Heart left ventricle (tissue), 16 donors: ENCODE measurements around the gene VAC14. TPM values are rescaled to one million over a fixed set of nuclear protein-coding genes. Genes with fewer than 3 reads are reported as not detected.
A peak's percentile ranks its signal among the peaks of the same experiment; 100 is the strongest.

Experiments
- ATAC-seq, 4 donors: fragments of 200-7000 bp; cut with Tn5 transposase; one replicate each; pipeline ENCODE4 v1.9.1; 2020 to 2022; ENCODE audit warnings: moderate library complexity in 4 of 4, mild to moderate bottlenecking in 3 of 4, moderate number of reproducible peaks in 1 of 4
- DNase-seq, 5 donors: peaks; one replicate each; pipeline ENCODE4 v3.0.0-alpha.2; 2020
- H3K27ac ChIP-seq, 12 donors: fragments of 200-600 bp; sonication (generic) in 4 of 12; one replicate each; pipeline versions ENCODE4 v1.5.0 to v1.8.0; 2016 to 2022; ENCODE audit warnings: mild to moderate bottlenecking in 2 of 12
- H3K27me3 ChIP-seq, 9 donors: fragments of 200-600 bp; sonication (generic) in 2 of 9; one replicate each; pipeline versions ENCODE4 v1.5.1 to v1.8.0; 2016 to 2022; ENCODE audit warnings: mild to moderate bottlenecking in 3 of 9
- H3K36me3 ChIP-seq, 9 donors: fragments of 200-600 bp; sonication (generic) in 2 of 9; one replicate each; pipeline versions ENCODE4 v1.5.0 to v1.8.0; 2018 to 2022; ENCODE audit warnings: mild to moderate bottlenecking in 2 of 9
- H3K4me1 ChIP-seq, 12 donors: fragments of 200-600 bp; sonication (generic) in 4 of 12; one replicate each; pipeline versions ENCODE4 v1.5.0 to v1.8.0; 2016 to 2022; ENCODE audit warnings: mild to moderate bottlenecking in 3 of 12
- H3K4me3 ChIP-seq, 12 donors: fragments of 200-600 bp; sonication (generic) in 4 of 12; one replicate each; pipeline versions ENCODE4 v1.5.0 to v1.8.0; 2017 to 2022; ENCODE audit warnings: mild to moderate bottlenecking in 9 of 12, moderate library complexity in 4 of 12
- H3K9me3 ChIP-seq, 12 donors: fragments of 200-600 bp; sonication (generic) in 4 of 12; one replicate each; pipeline versions ENCODE4 v1.5.0 to v1.8.0; 2016 to 2022; ENCODE audit warnings: mild to moderate bottlenecking in 1 of 12
- POLR2A ChIP-seq, 2 donors: fragments of 450-650 bp; IDR thresholded peaks; one replicate each; pipeline ENCODE4 v1.6.1; 2017; ENCODE audit warnings: antibody characterized with exemption in 2 of 2, mild to moderate bottlenecking in 2 of 2, moderate library complexity in 2 of 2
- WGBS, 4 donors: extraction: QIAGEN DNeasy Blood & Tissue Kit in 2 of 4; methylation state at CpG; one replicate each; pipeline versions ENCODE4 v1.1.5 to v1.1.7; 2013 to 2018; 5-methylcytosine and 5-hydroxymethylcytosine counted together
- intact Hi-C, 10 donors: fragments of 100-400 bp; cut with DNase I; formaldehyde crosslinking; loops; one replicate each; pipeline versions ENCODE4 v1.11.1 to v1.14.2; 2022
- polyA plus RNA-seq, 2 donors: library from polyadenylated mRNA; stranded (reverse); fragments of 200-250 nt; gene quantifications; one replicate each; pipeline ENCODE4 v1.2.3, GENCODE V29; 2013
- total RNA-seq, 9 donors: library from RNA; depleted of rRNA in 2 of 9; stranded (reverse); fragments of >200 nt in 2 of 9; fragmentation: NEBNext Ultra II Directional in 3 of 9; extraction: Animal tissue kit (Norgen Biotek cat#: 25700) in 3 of 9; gene quantifications; one replicate each; pipeline versions ENCODE4 v1.1.0 to v1.2.4, GENCODE V29; 2016 to 2023
- TF ChIP-seq, protein P1 (sequence below), 12 donors: fragments of 200-600 bp; sonication (generic) in 4 of 12; IDR thresholded peaks; one replicate each; pipeline versions ENCODE4 v1.5.0 to v1.8.0; 2018 to 2022; ENCODE audit warnings: antibody characterized with exemption in 12 of 12, mild to moderate bottlenecking in 5 of 12
- donor health status: ischemic (EF 13 %, LVEDD 7.1; RV severe dilation, severe dysfunction).
- donor health status: healthy with polysubstance abuse.
- donor health status: DM: no; HTN: yes; CAD: no.
- donor health status: DM: no; HTN: no; CAD: no.
- donor health status: ischemic (EF 25% LVEDD 6.9; RV normal size, moderate dysfunction).
- donor health status: ischemic (EF 25% LVEDD 5.7; RV mildly dilated, moderate dysfunction).
- donor health status: healthy.
- donor health status: DM: yes; HTN: yes; CAD: no.
- donor health status: ischemic (EF 35%, LVEDD 5.7; RV mildly dilated, moderate dysfunction).
- donor health status: nonischemic (EF 11% LVEDD 7.7; RV severe dilation, severe dysfunction).
- donor health status: DM: yes; HTN: yes; CAD: no.
- donor health status: PGD.
- donor health status: ischemic (EF 29% LVEDD 5.4; RV normal size, mild dysfunction).
- donor health status: nonischemic (EF 23%, LVEDD 6.1; RV moderate dilation, normal function).

Gene VAC14
- total and polyA plus RNA-seq, 11 donors, result 13.9 to 48.0 (median 26.1) TPM

DNA sequence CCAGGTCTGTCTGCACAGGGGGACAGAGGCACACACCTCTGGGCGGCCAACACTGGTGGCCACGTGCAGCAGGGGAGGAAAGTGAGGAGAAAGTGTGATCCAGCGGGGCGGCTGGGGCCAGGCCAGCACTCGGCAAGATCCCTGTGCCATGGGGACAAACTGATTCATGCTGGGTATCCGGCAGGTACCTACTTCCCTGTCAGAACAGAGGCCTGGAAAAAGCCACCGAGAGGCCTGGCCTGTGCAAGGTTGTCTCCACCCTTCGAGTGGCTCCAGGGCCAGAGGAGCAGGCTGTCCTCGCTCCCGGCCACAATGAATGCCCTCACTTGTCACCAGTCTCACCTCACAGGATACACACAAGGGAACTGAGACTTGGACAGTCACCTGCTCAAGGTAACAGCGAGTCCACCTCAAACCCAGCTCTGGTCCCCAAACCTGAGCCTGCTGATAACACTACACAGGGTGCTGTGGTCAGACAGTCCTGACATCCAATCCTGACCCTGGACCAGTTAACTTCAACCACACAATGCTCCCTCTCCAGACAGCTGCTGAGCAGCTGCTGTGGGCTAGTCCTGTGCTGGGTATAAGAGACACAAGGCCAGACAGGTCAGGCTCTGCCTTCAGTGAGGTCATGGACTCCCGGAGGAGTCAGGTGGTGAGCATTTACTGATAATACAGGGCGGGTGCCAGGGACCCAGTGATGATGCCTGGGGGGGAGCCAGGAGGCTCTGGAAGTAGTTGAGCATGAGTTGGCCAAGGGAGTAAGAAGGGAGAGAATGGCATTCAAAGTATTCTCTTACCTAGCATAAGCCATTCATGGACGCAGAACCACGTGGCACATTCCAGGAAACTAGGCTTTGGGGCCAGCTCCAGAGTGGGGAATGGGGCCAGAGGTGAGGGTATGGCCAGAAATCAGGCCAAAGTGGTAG, 53.0 kb downstream of the VAC14 start:
- Histone ChIP-seq H3K36me3 (peaks cover 0 to 22% (median 0%) of the 10 kb centered on the region in 9 donors), H3K4me1 (peaks cover 13 to 81% (median 55%) of the 10 kb centered on the region in 12 donors), H3K9me3 (no peaks in the 10 kb centered on the region), H3K27ac (peak overlapping the region in 2 of 12 donors; percentile 15 to 83), H3K4me3 (no peak overlapping the region), H3K27me3 (no peaks in the 10 kb centered on the region)
- TF ChIP-seq, protein P1, sequence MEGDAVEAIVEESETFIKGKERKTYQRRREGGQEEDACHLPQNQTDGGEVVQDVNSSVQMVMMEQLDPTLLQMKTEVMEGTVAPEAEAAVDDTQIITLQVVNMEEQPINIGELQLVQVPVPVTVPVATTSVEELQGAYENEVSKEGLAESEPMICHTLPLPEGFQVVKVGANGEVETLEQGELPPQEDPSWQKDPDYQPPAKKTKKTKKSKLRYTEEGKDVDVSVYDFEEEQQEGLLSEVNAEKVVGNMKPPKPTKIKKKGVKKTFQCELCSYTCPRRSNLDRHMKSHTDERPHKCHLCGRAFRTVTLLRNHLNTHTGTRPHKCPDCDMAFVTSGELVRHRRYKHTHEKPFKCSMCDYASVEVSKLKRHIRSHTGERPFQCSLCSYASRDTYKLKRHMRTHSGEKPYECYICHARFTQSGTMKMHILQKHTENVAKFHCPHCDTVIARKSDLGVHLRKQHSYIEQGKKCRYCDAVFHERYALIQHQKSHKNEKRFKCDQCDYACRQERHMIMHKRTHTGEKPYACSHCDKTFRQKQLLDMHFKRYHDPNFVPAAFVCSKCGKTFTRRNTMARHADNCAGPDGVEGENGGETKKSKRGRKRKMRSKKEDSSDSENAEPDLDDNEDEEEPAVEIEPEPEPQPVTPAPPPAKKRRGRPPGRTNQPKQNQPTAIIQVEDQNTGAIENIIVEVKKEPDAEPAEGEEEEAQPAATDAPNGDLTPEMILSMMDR (IDR thresholded peaks at IDR 0.05), result no peak
- no peak for TF ChIP-seq POLR2A (IDR thresholded peaks at IDR 0.05)
- ATAC-seq, result peak in 1 of 4 donors; percentile 12
- 78 to 85% (median 80%) methylated on average over 12 to 15 of the region's 15 CpGs for WGBS, 4 donors
- peak in 2 of 5 donors; percentile 32 to 62 for DNase-seq
- intact Hi-C loops, result no loop called here

DNA sequence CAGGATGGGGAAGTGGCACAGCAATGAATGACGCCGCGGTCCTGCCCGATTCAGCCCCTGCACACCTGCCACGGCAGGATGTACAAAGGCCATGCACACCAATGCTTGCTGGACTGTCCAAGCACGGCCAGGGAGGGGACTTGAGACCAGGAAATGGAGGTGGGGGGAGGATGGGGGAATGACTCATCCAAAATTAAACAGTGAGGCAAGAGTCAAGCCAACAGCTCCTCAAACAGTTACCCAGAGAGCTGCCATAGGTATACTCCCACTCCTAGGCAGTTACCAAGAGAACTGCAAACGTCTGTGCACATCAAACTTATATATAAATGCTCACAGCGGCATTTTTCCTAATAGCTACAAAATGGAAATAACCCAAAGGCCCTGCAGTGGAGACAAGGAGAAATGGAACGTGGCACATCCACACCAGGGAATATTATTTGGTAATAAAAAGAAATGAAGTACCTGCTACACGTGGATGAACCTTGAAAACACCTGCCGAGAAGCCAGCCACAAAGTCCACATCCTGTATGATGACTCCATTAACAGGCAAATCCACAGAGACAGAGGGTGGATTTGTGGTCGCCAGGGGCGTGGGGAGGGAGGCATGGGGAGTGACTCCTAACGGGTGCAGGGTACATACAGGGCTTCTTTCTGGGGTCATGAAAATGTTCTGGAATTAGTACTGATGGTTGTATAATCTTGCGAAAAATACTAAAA, 54.1 kb downstream of the VAC14 start:
- DNase-seq (peak in 4 of 5 donors; percentile 63 to 75 (median 68)), ATAC-seq (peak in 3 of 4 donors; percentile 66 to 73 (median 70))
- 56 to 72% (median 67%) methylated on average over 10 to 15 of the region's 15 CpGs for WGBS, 4 donors
- intact Hi-C loops, result no loop called here
- no peaks in the 10 kb centered on the region for H3K27me3 ChIP-seq
- no peak overlapping the region for H3K4me3 ChIP-seq
- no peaks in the 10 kb centered on the region for H3K9me3 ChIP-seq
- H3K36me3 ChIP-seq, result peaks cover 0 to 33% (median 0%) of the 10 kb centered on the region in 9 donors
- TF ChIP-seq POLR2A (IDR thresholded peaks at IDR 0.05), result no peak
- TF ChIP-seq, protein P1 (IDR thresholded peaks at IDR 0.05), result no peak
- H3K4me1 ChIP-seq, result peaks cover 12 to 72% (median 48%) of the 10 kb centered on the region in 12 donors
- H3K27ac ChIP-seq, result peak overlapping the region in 8 of 12 donors; percentile 3 to 83 (median 66)

DNA sequence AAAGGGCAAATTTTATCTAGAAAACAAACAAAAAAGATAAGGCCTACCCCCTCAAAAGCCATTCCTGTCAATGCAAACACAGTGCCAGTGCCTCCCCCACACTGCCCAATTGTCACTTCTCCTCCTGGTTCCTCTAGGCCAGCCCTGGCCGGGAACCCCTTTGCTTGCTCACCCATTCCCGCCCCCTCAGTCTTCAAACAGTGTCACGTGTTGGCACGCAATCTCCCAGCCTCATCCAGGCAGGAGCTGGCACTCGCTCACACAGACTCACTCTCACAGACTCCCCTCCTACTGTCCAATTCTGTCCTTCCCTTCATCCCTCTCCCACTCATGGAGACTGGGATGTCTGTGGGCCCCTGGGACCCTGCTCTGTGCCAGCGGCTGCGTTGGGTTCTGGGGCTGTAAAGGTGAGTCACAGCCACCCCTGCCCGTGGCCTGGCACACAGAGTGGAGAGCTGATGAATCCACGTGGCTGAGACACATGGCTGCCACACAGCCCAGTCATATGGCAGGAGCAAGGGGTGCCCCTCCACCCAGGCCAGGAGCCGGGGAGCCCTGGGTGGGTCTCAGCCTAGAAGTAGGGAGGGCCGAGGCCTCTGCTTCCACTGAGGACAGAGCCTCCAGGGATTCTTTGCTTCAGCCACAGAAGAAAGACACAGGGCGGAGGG, 54.8 kb downstream of the VAC14 start:
- no peaks in the 10 kb centered on the region for H3K9me3 ChIP-seq
- ATAC-seq, result peak in 3 of 4 donors; percentile 38 to 52 (median 49)
- TF ChIP-seq, protein P1 (IDR thresholded peaks at IDR 0.05), result no peak
- no peak for TF ChIP-seq POLR2A (IDR thresholded peaks at IDR 0.05)
- 42 to 54% (median 51%) methylated on average over 7 to 12 of the region's 12 CpGs for WGBS, 4 donors
- H3K27me3 ChIP-seq, result no peaks in the 10 kb centered on the region
- no peak overlapping the region for H3K4me3 ChIP-seq
- H3K36me3 ChIP-seq, result peaks cover 0 to 38% (median 0%) of the 10 kb centered on the region in 9 donors
- peak overlapping the region in 10 of 12 donors; percentile 3 to 83 (median 64) for H3K27ac ChIP-seq
- peaks cover 5 to 66% (median 42%) of the 10 kb centered on the region in 12 donors for H3K4me1 ChIP-seq
- intact Hi-C loops, result no loop called here
- peak in 3 of 5 donors; percentile 57 to 79 (median 69) for DNase-seq
